Lower leg skin (tissue), 3 donors: Measurements from ENCODE around the gene CAMK1G.

Source experiments
- CTCF ChIP-seq, 3 donors: fragments of 450-650 bp; IDR thresholded peaks; one replicate each; pipeline ENCODE4 v1.5.1; 2016; ENCODE audit warnings: antibody characterized with exemption in 3 of 3, mild to moderate bottlenecking in 3 of 3, moderate library complexity in 2 of 3
- POLR2A ChIP-seq, 2 donors: fragments of 450-650 bp; IDR thresholded peaks; one replicate each; pipeline ENCODE4 v1.6.1; 2016 to 2017; ENCODE audit warnings: antibody characterized with exemption in 2 of 2, mild to moderate bottlenecking in 1 of 2, moderate library complexity in 1 of 2

DNA sequence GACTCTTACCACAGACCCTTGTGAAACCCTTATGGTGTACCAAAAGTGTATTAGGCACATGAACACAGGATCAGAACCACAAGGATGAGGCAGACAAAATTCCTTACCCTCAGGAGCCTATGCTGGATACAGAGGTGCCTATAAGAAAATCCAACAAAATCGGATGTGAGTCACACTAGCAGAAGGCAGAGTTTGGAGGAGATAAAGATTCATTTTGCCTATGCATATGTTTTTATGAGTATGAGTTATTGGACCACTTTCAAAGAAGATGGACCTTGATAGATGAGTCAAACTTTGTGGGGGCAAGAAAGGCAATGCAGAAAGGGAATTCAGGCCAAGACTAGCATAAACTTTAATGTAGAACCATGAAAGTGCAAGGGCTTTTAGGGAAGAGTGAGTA is 17.0 kb downstream of the CAMK1G start:
- TF ChIP-seq CTCF (IDR thresholded peaks at IDR 0.05), result no peak
- no peak for TF ChIP-seq POLR2A (IDR thresholded peaks at IDR 0.05)
